B cell (primary cell): ENCODE measurements around the gene MAP3K19. TPM values are rescaled to one million over a fixed set of nuclear protein-coding genes. Genes with fewer than 3 reads are reported as not detected.

Source experiments
- ATAC-seq: fragments of 200-7000 bp; cut with Tn5 transposase; one replicate; pipeline ENCODE4 v1.10.0; 2021; ENCODE audit warnings: low read depth, mild to moderate bottlenecking, moderate number of reproducible peaks, moderate library complexity
- CTCF ChIA-PET: fragments of 350-600 bp; sonication (Branson Sonifier 250); formaldehyde crosslinking; loops from one replicate; lab custom pipeline; 2021; ENCODE audit warnings: antibody characterized with exemption, inconsistent platforms; lab: Charles Lee
- POLR2A ChIA-PET: fragments of 350-600 bp; sonication (Branson Sonifier 250); formaldehyde crosslinking; loops from one replicate; lab custom pipeline; 2021; ENCODE audit warnings: antibody characterized with exemption; lab: Charles Lee
- DNase-seq: peaks from one replicate; pipeline ENCODE4 v3.0.0; 2013
- H2AFZ ChIP-seq: 2 replicates; pipeline ENCODE4 v1.6.1; 2012; ENCODE audit warnings: mild to moderate bottlenecking, low read depth, low read length; ENCODE audit not compliant: insufficient read depth, poor library complexity, severe bottlenecking
- H3K27ac ChIP-seq, 2 donors: 1 replicate in 1 of 2; 2 replicates in 1 of 2; pipeline ENCODE4 v1.5.1; 2012 to 2013; ENCODE audit warnings: low read length in 2 of 2, mild to moderate bottlenecking in 2 of 2, moderate library complexity in 1 of 2
- H3K27me3 ChIP-seq, 4 experiments: fragments of 200-600 bp in 1 of 4; sonication (generic) in 1 of 4; replicated peaks in 1 of 4; 1 replicate in 2 of 4; 2 replicates in 2 of 4; pipeline versions ENCODE4 v1.6.1 to v1.7.0; 2013 to 2016; ENCODE audit warnings: low read length in 3 of 4, mild to moderate bottlenecking in 2 of 4, mixed read lengths in 1 of 4, moderate library complexity in 1 of 4; ENCODE audit not compliant: insufficient read depth in 4 of 4, control insufficient read depth in 3 of 4; ENCODE audit errors: control extremely low read depth in 1 of 4
- H3K36me3 ChIP-seq, 2 experiments: replicated peaks in 1 of 2; 1 replicate in 1 of 2; 2 replicates in 1 of 2; pipeline versions ENCODE4 v1.6.1 to v1.7.1; 2013; ENCODE audit warnings: low read length in 1 of 2; ENCODE audit not compliant: insufficient read depth in 2 of 2, control insufficient read depth in 1 of 2; ENCODE audit errors: control extremely low read depth in 1 of 2, extremely low read depth in 1 of 2
- H3K4me1 ChIP-seq, 2 donors: fragments of 200-600 bp in 1 of 2; sonication (generic) in 1 of 2; 1 replicate in 1 of 2; 2 replicates in 1 of 2; pipeline versions ENCODE4 v1.5.1 to v1.6.1; 2013 to 2017; ENCODE audit warnings: low read length in 2 of 2; ENCODE audit not compliant: control insufficient read depth in 2 of 2, insufficient read depth in 2 of 2
- H3K4me2 ChIP-seq: replicated peaks from 2 replicates; pipeline ENCODE3; 2012; ENCODE audit warnings: mild to moderate bottlenecking, low read depth, low read length; ENCODE audit not compliant: poor library complexity, severe bottlenecking
- H3K4me3 ChIP-seq, 5 experiments: fragments of 200-600 bp in 1 of 5; sonication (generic) in 1 of 5; 1 replicate in 3 of 5; 2 replicates in 2 of 5; pipeline versions ENCODE4 v1.5.1 to v1.7.0; 2011 to 2016; ENCODE audit warnings: low read length in 4 of 5, mild to moderate bottlenecking in 4 of 5, low read depth in 2 of 5, control low read depth in 1 of 5, moderate library complexity in 1 of 5; ENCODE audit not compliant: insufficient read depth in 1 of 5; ENCODE audit errors: control extremely low read depth in 1 of 5, extremely low read depth in 1 of 5
- H3K79me2 ChIP-seq: fragments of 200-600 bp; sonication (generic); one replicate; pipeline ENCODE4 v1.6.0; 2016; ENCODE audit warnings: low read length; ENCODE audit not compliant: control insufficient read depth, insufficient read depth
- H3K9ac ChIP-seq: fragments of 200-600 bp; sonication (generic); 2 replicates; pipeline ENCODE4 v1.6.1; 2017; ENCODE audit warnings: mild to moderate bottlenecking, low read length, moderate library complexity
- H3K9me3 ChIP-seq, 3 donors: one replicate each; pipeline versions ENCODE4 v1.6.1 to v1.7.1; 2013; ENCODE audit warnings: low read length in 2 of 3; ENCODE audit not compliant: control insufficient read depth in 2 of 3, insufficient read depth in 1 of 3; ENCODE audit errors: control extremely low read depth in 1 of 3
- H4K20me1 ChIP-seq: 2 replicates; pipeline ENCODE4 v1.6.0; 2012; ENCODE audit warnings: mild to moderate bottlenecking, low read length; ENCODE audit not compliant: insufficient read depth, control insufficient read depth, poor library complexity, severe bottlenecking
- H3K27ac Mint-ChIP-seq: one replicate; pipeline ENCODE4 v1.8.0; 2021; ENCODE audit warnings: mixed read lengths
- H3K27me3 Mint-ChIP-seq: one replicate; pipeline ENCODE4 v1.8.0; 2021; ENCODE audit warnings: mixed read lengths
- H3K4me1 Mint-ChIP-seq: one replicate; pipeline ENCODE4 v1.8.0; 2021; ENCODE audit warnings: mixed read lengths
- H3K4me3 Mint-ChIP-seq: one replicate; pipeline ENCODE4 v1.8.0; 2021; ENCODE audit warnings: mixed read lengths
- H3K9me3 Mint-ChIP-seq: one replicate; pipeline ENCODE4 v1.8.0; 2022; ENCODE audit warnings: mixed read lengths; ENCODE audit not compliant: insufficient read depth
- CTCF ChIP-seq: fragments of 200-600 bp; IDR thresholded peaks from one replicate; pipeline ENCODE4 v1.8.0; 2022; ENCODE audit warnings: antibody characterized with exemption, mild to moderate bottlenecking
- EZH2 ChIP-seq: IDR thresholded peaks from 2 replicates; pipeline ENCODE4 v1.6.1; 2012; ENCODE audit warnings: borderline replicate concordance, low read depth, mild to moderate bottlenecking, moderate library complexity, low read length; ENCODE audit not compliant: insufficient read depth, poor library complexity, severe bottlenecking
- whole genome bisulfite sequencing: methylation state at CpG from one replicate; pipeline ENCODE4 v1.1.5; 2013; ENCODE audit warnings: missing lambda C conversion rate; ENCODE audit not compliant: insufficient coverage; 5-methylcytosine and 5-hydroxymethylcytosine counted together
- intact Hi-C: fragments of 100-400 bp; cut with micrococcal nuclease; formaldehyde crosslinking; loops from one replicate; pipeline ENCODE4 v1.10.0; 2022
- polyA plus RNA-seq: library from polyadenylated mRNA; depleted of rRNA; stranded (reverse); fragments of >200 nt; gene quantifications from 2 replicates; pipeline ENCODE4 v1.2.3, GENCODE V29; 2012
- total RNA-seq, 2 donors: library from RNA; stranded (reverse); fragments of 120-200 nt in 1 of 2; gene quantifications; 1 replicate in 1 of 2; 2 replicates in 1 of 2; pipeline versions ENCODE4 v1.2.3 to v1.2.4, GENCODE V29; 2013 to 2022

Gene MAP3K19
- total and polyA plus RNA-seq, 2 donors (not counting 1 experiment from before 2014, with no cell fraction given) = 0.46 TPM; not detected in 1

- no peaks in the 10 kb centered on the region for H3K36me3 ChIP-seq
- peaks cover 20% of the 10 kb centered on the region for H3K27me3 Mint-ChIP-seq
- no peaks in the 10 kb centered on the region for H3K4me1 Mint-ChIP-seq
- H3K9ac ChIP-seq = no peak overlapping the region
- intact Hi-C loops = no loop called here
- no peak overlapping the region for H3K27ac ChIP-seq
- CTCF ChIA-PET = no interaction called here
- H3K4me3 ChIP-seq = no peak overlapping the region
- no peak for ATAC-seq
- H2AFZ ChIP-seq = no peak overlapping the region
- TF ChIP-seq CTCF (no peak), EZH2 (no peak)
- no peaks in the 10 kb centered on the region for H3K4me1 ChIP-seq
- POLR2A ChIA-PET = no interaction called here
- no peak for DNase-seq
- no peaks in the 10 kb centered on the region for H4K20me1 ChIP-seq
- H3K27ac Mint-ChIP-seq = no peak overlapping the region
- H3K9me3 ChIP-seq = peaks cover 0 to 5% (median 3%) of the 10 kb centered on the region in 3 donors
- H3K27me3 ChIP-seq = no peaks in the 10 kb centered on the region
- no peak overlapping the region for H3K4me2 ChIP-seq
- H3K4me3 Mint-ChIP-seq = no peak overlapping the region
- no peaks in the 10 kb centered on the region for H3K9me3 Mint-ChIP-seq
- H3K79me2 ChIP-seq = no peaks in the 10 kb centered on the region
Measured at GRCh38 chr2:135011633-135012032, 35.6 kb downstream of the MAP3K19 start.

- Histone ChIP-seq H4K20me1 (no peaks in the 10 kb centered on the region), H2AFZ (no peak overlapping the region), H3K27ac (no peak overlapping the region), H3K79me2 (no peaks in the 10 kb centered on the region), H3K4me2 (no peak overlapping the region), H3K4me3 (no peak overlapping the region), H3K4me1 (no peaks in the 10 kb centered on the region), H3K27me3 (no peaks in the 10 kb centered on the region), H3K9ac (no peak overlapping the region), H3K36me3 (no peaks in the 10 kb centered on the region), H3K9me3 (no peaks in the 10 kb centered on the region)
- H3K27ac Mint-ChIP-seq = no peak overlapping the region
- no peak for TF ChIP-seq CTCF
- TF ChIP-seq EZH2 = no peak
- DNase-seq (no peak), ATAC-seq (no peak)
- POLR2A ChIA-PET = no interaction called here
- peaks cover 25% of the 10 kb centered on the region for H3K27me3 Mint-ChIP-seq
- no CpG with 5 or more reads among the region's 10 CpGs for WGBS
- no peaks in the 10 kb centered on the region for H3K4me1 Mint-ChIP-seq
- intact Hi-C loops = no loop called here
- no peak overlapping the region for H3K4me3 Mint-ChIP-seq
- CTCF ChIA-PET = interaction anchor here (0.6 to 1.8 kb wide), 4 partner anchors 22 to 903 kb away, joined by 3 to 7 read pairs (median 3); no protein-coding TSS in a partner anchor
- no peaks in the 10 kb centered on the region for H3K9me3 Mint-ChIP-seq
Measured at GRCh38 chr2:135010200-135010942, 36.9 kb downstream of the MAP3K19 start.
